ENCODE results near the gene SCAMP5.

SCAMP5 gene

DNA sequence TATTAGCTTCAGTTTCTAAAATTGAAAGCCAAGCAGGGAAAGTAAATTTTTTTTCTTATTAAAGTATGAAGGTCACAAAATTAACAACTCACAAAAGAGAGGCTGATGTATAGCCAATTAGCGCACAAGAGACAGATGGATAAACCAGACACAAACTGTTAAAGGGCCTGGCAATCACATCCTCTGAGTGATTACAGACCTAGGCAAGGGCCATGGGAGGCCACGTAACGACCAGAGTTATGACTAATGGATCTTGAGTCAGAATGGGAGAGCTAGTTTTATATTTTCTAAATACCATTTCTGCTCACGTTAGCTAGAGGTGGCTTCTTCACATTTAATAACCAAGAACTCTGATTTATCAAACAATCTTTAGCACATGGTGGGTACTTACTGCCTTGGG lies 17.8 kb upstream of the SCAMP5 start:
- DNase-seq (ENCODE audit: low spot score), result no peak

DNA sequence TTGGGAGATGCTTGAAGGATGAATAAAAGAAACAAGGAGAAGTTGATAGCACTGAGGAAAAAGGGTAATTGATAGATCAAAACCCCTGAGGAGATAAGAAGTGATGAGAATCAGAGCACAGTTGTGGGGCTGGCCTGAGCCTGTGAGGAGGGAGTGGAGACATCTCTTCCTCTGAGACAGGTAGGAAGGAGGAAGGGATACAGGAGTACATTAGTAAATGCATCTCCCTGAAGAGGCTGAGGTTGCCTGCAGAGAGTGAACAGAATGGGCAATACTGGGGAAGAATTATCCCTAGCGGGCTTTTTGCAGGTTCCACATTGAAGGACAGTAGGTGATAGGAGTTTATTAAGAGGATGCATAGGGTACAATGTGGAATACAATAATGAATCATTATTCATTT lies 17.3 kb upstream of the SCAMP5 start:
- no peak for DNase-seq (ENCODE audit: low spot score)

DNA sequence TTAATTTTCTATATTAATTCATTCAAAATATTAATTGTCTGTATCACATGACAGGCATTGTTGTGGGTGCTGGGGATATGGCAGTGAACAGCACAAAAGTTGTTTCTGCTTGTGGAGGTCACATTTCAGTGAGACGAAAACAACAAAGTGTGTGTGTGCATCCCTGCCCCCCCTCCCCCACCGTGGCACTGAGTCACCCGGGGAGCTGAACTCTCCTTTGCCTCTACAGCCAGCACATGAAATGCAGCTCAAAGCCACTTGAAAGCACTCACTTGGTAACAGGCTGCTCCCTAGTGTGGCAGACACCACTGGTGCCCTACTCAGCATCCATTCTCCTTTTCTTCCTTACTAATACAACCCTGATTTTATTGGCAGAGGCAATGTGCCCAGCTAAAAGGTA lies 16.9 kb upstream of the SCAMP5 start:
- DNase-seq (ENCODE audit: low spot score), result peak; percentile 20

DNA sequence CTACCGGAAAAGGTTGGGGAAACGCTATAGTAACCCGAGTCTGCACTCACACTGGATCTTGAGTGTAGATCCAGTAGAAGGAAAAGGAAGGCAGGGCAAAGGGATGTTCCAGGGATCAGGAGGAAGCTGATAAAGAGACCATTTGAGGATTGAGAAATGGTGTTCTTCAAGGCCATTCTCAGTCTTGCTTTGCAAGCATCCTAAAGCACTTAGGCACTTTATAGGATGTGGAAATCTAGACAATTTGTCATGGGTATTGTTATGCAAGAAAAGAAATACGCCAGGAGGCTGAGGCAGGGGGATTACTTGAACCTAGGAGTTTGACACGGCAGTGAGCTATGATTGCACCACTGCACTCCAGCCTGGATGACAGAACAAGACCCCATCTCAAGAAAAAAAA lies 13.2 kb upstream of the SCAMP5 start:
- DNase-seq (ENCODE audit: low spot score), result no peak

DNA sequence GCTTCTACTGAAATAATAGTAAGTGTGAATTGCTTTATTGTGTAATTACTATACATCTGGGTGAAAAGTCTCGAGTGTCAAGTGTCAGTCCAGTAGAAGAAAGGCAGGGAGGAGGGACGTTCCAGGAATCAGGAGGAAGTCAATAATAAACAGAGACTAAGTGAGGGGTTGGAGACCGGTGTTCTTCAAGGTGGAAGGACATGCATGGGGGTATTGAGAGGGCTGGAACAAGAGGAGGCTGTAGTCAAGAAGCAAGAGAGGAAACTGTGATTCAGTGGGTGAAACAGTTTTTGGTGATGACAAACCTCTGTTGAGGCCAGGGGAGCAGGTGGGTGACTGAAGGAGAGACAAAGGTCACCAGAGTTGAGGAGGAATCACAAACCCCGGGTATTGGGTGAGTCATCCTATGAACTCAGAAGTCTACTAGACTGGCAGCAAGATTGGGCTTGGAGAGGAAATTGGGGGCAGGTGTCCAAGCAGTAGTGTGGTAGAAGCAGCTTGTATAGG lies 11.6 kb upstream of the SCAMP5 start:
- DNase-seq (ENCODE audit: low spot score), result no peak

DNA sequence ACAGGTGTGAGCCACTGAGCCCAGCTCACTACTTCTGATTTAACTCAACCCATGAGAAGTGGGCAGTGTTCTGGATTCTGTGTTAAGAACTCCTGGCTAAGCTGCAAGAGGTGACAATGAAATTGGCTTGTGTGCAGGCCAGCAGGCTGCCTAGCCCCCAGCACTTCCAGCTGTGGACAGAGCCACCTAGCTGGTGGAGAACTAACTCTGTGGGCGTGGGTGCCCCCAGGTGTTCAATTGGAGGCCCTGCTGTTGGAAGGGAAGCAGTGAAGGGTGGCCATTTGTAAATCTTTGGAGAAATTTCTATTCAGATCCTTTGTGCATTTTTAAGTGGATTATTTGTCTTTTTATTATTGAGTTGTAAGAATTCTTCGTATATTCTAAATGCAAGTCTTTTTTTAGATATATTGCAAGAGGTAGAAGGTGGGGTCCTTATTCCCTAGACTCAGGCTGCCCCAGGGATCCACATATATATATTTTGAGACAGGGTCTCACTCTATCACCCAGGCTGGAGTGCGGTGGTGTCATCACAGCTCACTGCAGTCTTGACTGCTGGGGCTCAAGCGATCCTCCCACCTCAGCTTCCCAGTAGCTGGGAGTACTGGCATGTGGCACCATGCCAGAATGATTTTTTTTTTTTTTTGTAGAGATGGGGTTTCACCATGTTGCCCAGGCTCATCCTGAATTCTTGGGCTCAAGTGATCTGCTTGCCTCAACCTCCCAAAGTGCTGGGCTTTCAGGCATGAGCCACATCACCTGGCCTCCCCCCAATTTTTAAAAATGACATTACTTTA lies 7.2 kb upstream of the SCAMP5 start:
- no peak for DNase-seq (ENCODE audit: low spot score)

DNA sequence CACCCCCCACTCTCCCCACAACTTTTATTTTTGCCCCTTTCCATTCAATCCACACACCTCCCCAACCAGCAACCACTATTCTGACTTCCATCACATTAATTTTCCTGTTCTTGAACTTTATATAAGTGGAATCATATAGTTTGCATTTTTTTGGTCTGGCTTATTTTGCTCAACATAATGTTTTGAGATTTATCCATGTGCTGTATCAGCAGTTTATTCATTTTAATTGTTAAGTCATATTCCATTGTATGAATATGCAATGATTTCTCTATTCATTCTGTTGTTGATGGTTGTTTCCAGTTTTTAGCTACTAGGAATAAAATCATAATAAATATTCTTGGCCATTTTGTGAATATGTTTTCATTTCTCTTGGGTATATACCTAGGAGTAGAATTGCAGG lies 5.8 kb upstream of the SCAMP5 start:
- no peak for DNase-seq (ENCODE audit: low spot score)

DNA sequence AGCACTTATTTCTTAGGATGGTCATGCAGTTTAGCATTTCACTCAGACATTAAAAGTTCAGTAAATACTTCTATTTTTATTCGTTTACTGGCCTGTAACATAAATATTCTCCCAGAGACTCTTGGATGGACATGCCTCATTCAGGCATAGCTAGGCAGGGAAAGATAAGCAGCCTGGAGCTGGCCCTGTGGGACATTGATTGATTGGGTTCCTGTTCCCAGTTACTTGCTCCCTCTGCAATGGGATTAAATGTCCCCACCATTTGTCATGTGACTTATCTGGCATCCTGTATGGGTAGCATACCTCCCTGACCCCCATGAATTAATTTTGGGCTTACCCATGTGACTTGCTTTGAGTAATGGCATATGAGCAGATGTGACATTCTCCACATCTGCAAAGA lies 2.7 kb upstream of the SCAMP5 start:
- DNase-seq (ENCODE audit: low spot score), result no peak

DNA sequence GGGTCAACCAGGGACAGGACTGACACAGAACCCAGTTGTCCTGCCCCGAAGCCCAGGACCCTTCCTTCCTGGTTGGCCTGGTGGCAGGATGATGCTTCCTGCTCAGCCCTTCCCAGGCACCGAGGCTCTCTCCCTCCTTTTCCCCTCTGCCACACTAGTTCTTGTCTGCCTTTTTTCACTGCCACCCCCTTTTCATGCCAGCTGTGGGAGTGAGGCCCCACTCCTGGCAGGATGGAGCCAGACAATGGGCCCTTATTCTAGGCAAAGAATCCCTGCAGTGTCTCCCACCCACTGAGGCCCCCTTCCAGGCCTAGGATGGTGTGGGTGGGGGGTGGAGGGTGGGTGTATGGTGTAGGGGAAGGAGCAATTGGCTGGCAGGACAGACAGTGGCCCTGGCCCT lies 1.1 kb upstream of the SCAMP5 start:
- no peak for DNase-seq (ENCODE audit: low spot score)

DNA sequence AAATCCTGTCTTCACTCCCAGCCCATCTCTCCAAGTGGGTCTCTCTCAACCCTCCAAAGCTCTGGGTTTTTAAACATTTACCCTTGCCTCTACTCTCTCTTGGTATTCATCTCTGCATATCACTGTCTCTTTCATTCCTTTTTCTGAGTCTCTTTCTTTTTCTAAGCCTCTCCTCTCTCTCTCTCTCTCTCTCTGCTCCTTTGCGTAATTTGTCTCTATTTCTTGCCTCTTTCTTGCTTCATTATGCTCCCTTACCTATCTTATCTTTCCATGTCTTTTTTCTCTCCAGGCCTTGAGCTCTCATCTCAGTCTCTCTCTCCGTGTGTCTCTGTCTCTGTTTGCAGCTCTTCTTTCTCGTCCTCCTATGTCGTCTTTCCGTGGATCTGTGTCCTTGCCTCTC lies 678 bp upstream of the SCAMP5 start:
- DNase-seq (ENCODE audit: low spot score), result no peak

DNA sequence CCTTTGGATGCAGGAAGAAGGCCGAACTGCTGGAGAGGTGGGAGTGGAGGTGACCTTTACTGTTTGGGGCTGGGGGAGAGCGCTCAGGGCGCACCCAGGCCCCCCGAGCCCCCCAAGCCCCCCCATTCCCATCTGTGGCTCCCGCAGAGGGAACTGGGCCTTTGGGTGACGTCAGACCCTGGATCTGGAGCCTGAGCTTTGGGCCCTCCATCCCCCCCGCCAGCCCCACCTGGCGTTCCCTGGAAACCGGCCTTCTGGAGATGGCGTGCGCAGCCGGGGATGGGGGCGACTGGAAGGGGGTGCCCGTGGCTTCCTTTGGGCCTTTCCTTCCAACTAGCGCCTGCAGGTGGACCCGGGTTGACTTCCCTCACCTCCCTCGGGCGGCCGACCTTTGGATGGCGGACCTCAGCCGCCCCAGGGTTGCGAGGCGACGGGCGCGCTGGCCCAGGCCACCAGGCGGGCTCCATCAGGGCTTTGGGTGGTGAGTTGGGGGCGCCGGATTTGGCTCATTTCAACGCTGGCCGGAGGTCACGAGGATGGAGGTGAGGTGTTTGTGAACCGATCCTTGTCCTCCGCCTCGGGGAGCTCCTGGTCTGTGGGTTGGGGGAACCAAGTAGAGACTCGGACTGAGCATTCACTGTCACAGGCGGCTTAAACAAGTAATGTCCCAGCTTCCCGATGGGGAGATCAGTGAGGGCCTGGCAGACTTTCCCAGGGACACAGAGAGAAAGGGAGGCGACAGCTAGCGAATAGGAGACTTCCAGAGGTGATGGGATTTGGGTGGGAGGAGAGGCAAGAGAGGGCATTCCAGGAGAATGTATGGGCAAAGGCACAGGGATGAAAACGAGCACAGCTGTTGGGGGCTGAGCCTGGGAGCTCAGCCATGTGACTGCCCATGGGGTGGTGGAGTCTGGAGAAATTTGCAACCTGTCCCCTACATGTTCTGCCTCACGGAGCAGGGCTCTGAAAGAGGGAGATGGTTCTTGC lies 709 bp downstream of the SCAMP5 start:
- DNase-seq (ENCODE audit: low spot score), result no peak

DNA sequence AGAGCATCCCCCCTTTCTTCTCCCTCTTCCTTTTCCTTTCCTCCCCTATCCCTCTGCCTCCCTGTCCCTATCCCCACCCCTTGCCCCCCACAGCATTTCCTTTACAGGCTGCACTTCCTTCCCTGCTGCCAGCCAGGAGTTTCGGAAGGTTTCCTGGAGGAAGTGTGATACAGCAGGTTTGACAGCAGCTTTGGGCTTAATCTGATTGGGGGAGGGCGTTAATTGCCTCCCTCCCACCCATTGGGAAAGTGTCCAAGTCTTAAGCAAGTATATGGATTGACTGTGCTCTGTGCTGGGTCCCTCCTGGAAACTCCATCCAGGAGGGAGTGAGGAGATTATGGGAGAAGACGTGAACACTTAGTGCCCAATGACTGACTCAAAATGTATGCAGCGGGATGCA lies 1.8 kb downstream of the SCAMP5 start:
- no peak for DNase-seq (ENCODE audit: low spot score)

DNA sequence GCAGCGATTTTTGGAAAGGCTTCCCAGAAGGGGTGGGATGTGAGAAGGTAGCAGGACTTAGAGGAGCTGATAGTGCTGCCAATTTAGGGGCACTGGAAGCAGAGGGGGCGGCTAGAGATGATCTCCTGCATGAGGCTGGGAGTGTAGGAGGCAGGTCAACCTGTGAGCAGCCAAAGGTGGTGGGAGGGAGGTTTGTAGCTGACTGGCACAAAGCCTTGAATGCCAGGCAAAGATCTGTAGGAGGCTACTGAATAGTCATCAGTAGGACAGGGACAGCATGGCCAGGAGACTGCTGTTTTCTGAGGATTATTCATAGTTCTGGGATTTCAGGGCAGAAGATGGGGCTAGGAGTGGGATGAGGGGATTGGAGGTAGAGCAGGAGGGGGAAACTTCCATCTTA lies 2.2 kb downstream of the SCAMP5 start:
- DNase-seq (ENCODE audit: low spot score), result no peak

DNA sequence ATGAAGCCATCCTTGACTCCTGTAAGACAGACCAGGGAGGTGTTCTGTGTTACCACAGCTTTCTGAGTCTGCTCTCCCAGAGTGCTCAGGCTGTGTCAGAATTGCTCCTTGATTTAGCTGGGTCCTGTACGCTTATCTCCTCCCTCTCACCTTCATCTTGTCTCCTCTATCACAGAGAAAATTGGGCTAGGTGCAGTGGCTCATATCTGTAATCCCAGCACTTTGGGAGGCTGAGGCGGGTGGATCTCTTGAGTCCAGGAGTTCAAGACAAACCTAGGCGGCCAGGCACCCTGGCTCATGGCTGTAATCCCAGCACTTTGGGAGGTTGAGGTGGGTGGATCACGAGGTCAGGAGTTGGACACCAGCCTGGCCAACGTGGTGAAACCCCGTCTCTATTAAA lies 5.9 kb downstream of the SCAMP5 start:
- DNase-seq (ENCODE audit: low spot score), result no peak

DNA sequence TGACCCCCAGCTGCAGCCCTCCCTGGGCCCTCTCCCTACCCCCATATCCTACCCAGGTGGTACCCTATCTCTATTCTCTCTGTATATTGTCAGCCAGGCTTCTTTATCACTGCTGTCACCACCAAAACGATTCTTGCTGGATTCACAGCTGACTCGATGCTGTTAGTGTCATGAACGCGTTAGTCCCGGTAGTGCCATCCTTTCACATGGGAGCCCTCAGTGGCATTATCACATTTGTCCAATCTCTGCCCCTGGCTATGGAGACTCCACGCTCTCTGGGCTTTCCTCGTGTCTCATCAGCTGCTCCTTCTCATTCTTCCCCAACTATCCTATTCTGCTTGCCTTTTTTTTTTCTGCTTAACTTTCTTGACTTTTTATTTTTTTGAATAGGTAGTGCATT lies 7.0 kb downstream of the SCAMP5 start:
- no peak for DNase-seq (ENCODE audit: low spot score)

DNA sequence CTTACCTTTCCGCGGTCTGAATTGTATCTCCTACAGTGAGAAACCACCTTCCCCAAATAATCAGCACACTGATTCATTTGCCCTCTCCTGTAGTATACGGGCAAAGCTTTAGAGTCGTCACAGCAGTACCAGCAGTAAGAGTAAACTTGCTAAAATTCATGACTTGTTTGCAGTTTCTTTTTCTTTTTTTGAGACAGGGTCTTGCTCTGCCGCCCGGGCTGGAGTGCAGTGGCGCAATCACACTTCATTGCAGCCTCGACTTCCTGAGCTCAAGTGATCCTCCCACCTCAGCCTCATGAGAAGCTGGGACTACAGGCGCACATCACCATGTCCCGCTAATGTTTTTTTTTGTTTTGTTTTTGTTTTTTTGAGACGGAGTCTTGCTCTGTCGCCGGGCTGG lies 11.9 kb downstream of the SCAMP5 start:
- DNase-seq (ENCODE audit: low spot score), result no peak

DNA sequence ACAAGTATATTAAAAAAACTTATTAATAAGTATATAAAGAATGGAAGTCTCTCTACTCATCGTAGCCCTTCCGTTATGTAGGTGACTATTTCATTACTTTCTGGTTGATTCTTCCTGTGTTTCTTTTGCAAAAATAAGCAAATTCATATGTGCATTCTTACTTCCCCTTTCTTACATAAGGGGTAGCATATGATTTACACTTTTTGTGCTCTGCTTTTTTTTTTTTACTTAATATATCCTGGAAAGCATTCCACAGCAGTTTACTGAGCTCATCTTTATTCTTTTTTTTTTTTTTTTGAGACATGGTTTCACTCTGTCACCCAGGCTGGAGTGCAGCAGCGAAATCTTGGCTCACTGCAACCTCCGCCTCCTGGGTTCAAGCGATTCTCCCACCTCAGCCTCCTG lies 12.9 kb downstream of the SCAMP5 start:
- no peak for DNase-seq (ENCODE audit: low spot score)

DNA sequence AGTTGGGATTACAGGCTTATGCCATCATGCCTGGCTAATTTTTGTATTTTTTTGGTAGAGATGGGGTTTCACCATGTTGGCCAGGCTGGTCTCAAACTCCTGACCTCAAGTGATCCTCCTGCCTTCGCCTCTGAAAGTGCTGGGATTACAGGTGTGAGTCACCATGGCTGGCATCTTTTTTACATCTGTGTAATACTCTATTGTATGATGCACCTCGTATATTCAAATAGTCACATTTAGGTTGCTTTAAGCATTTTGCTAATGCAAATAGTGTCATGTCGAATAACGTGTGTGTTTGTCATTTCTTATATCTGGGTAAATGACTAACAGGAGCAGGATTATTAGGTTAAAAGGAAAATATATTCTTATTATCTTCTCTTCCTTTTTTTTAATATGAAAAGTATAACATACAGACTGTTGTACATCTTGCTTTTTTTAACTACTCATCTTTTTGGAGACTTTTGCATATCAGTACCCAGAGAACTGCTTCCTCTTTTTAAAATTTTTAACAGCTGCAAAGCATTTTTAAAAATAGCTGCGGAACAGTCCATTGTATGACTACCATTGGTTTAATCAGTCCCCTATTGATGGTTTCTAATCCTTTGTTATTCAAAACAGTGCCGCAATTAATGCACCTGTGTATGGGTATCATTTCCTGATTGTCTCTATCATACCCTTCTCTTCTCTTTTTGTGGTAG lies 13.4 kb downstream of the SCAMP5 start:
- DNase-seq (ENCODE audit: low spot score), result no peak

DNA sequence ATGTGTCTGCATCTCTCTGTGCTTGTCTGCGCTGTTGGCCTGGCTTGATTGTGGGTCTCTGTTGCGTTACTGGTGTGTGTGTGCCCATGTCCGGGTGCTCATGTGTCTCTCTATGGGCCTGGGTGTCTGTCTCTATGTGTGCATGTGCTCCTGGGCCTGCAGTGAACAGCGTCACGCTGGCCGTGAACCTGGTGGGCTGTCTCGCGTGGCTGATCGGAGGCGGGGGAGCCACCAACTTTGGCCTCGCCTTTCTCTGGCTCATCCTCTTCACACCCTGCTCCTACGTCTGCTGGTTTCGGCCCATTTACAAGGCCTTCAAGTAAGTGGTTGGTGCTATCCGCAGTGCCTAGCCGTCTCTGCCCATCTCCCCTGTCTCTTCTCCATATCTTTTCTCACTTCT lies 21.1 kb downstream of the SCAMP5 start:
- DNase-seq (ENCODE audit: low spot score), result no peak

DNA sequence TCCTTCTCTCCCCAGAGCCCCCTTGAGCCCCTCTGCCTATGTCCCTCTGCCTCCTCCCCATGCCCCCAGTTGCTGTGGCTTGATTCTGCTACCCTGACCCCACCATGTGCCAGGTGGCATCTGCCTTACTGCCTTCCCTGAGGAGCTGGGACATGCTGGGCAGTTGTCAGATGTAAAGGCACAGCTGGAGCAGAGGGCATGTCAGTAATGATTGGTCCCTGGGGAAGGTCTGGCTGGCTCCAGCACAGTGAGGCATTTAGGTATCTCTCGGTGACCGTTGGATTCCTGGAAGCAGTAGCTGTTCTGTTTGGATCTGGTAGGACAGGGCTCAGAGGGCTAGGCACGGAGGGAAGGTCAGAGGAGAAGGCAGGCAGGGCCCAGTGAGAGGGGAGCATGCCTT lies 24.6 kb downstream of the SCAMP5 start:
- DNase-seq (ENCODE audit: low spot score), result no peak

DNA sequence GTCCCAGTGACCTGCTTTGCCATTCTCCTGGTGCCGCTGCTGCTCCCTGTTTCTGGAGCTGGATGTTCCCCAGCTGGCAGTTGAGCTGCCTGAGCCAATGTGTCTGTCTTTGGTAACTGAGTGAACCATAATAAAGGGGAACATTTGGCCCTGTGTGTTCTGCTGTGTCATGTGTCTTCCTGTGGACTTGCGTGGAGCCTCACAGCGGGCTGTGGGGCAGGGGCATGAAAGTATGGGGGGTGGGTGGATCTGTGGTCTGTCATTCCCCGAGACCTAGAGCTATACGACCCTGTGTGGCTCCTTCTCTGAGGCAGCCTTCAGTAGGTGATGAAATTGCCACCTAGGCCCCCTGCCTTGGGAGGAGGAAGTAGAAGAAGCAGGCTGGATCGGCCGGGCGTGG lies 26.0 kb downstream of the SCAMP5 start:
- no peak for DNase-seq (ENCODE audit: low spot score)

DNA sequence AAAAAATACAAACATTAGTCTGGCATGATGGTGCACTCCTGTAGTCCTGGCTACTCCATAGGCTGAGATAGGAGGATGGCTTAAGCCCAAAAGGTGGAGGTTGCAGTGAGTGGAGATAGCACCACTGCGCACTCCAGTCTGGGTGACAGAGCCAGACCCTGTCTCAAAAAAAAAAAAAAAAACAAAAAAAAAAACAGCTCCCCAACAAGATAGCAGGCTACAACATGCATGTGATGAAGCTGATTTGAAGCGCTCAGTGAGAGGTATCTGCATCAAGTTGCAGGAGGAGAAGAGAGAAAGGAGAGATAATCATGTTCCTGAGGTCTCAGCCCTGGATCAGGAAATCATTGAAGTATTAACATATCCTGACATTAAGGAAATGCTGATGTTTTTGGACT lies 27.4 kb downstream of the SCAMP5 start:
- no peak for DNase-seq (ENCODE audit: low spot score)

All from GM03348 (cell line).